ENCODE results near the gene LEP.

- no peak for TF ChIP-seq YY1 (IDR thresholded peaks at IDR 0.05; ENCODE audit: insufficient read depth, insufficient read length)
- no peak for TF ChIP-seq SUZ12 (IDR thresholded peaks at IDR 0.05; ENCODE audit: extremely low read depth, insufficient read depth, insufficient read length)
- no peak for TF ChIP-seq ZNF274 (IDR thresholded peaks at IDR 0.05; ENCODE audit: low read depth, low read length)
Measured at GRCh38 chr7:128279124-128279713, 38.1 kb downstream of the LEP start.

All from NT2/D1 (cell line).